HL-60/S4 (cell line): ENCODE measurements around the gene PGLYRP3.
"Not testable (repeated sequence)": the region's sequence is repeated elsewhere in the genome, so short reads cannot be mapped to it uniquely, and the experiment has no call there.

Source experiments
- in situ Hi-C: fragments of 300-500 bp; cut with MboI; formaldehyde crosslinking; loops from 2 replicates; pipeline ENCODE4 v1.14.3; 2022; ENCODE audit warnings: low sequenced_read_pairs

PGLYRP3 gene

GRCh38 chr1:153349363-153350320 is 36.9 kb upstream of the PGLYRP3 start:
- in situ Hi-C loops, result loop anchor here (5.0 kb wide), 1 partner anchor 148 kb away; no protein-coding TSS in a partner anchor

- in situ Hi-C loops, result no loop called here
Observed at GRCh38 chr1:153348511-153349362, 36.0 kb upstream of the PGLYRP3 start, which contains the start of gene PGLYRP4. TSS of gene PGLYRP4 (minus strand) at chr1:153348841. CDS start at chr1:153347932, 909 bp downstream.

- in situ Hi-C loops, result no loop called here
Observed at GRCh38 chr1:153347856-153348255, 35.1 kb upstream of the PGLYRP3 start.

GRCh38 chr1:153347049-153347448 is 34.3 kb upstream of the PGLYRP3 start:
- in situ Hi-C loops, result not testable (repeated sequence)

GRCh38 chr1:153346077-153346723 is 33.4 kb upstream of the PGLYRP3 start:
- in situ Hi-C loops, result no loop called here

GRCh38 chr1:153345187-153346076 is 32.7 kb upstream of the PGLYRP3 start:
- in situ Hi-C loops, result no loop called here

GRCh38 chr1:153344718-153345025 is 31.9 kb upstream of the PGLYRP3 start:
- in situ Hi-C loops, result no loop called here

- in situ Hi-C loops, result no loop called here
Observed at GRCh38 chr1:153343811-153344717, 31.3 kb upstream of the PGLYRP3 start.

GRCh38 chr1:153343040-153343681 is 30.4 kb upstream of the PGLYRP3 start:
- in situ Hi-C loops, result no loop called here

GRCh38 chr1:153342178-153342577 is 29.4 kb upstream of the PGLYRP3 start:
- in situ Hi-C loops, result no loop called here

- in situ Hi-C loops, result no loop called here
Observed at GRCh38 chr1:153341431-153341934, 28.7 kb upstream of the PGLYRP3 start.

- in situ Hi-C loops, result no loop called here
Observed at GRCh38 chr1:153340356-153340755, 27.6 kb upstream of the PGLYRP3 start.

- in situ Hi-C loops, result no loop called here
Observed at GRCh38 chr1:153339802-153340201, 27.1 kb upstream of the PGLYRP3 start.

- in situ Hi-C loops, result no loop called here
Observed at GRCh38 chr1:153337980-153338853, 25.5 kb upstream of the PGLYRP3 start.

GRCh38 chr1:153336650-153337049 is 23.9 kb upstream of the PGLYRP3 start:
- in situ Hi-C loops, result no loop called here

GRCh38 chr1:153333902-153334301 is 21.1 kb upstream of the PGLYRP3 start:
- in situ Hi-C loops, result no loop called here

GRCh38 chr1:153324912-153325311 is 12.2 kb upstream of the PGLYRP3 start:
- in situ Hi-C loops, result no loop called here
